H1 (cell line): ENCODE measurements around the gene MGMT. TPM values are rescaled to one million over a fixed set of nuclear protein-coding genes. Genes with fewer than 3 reads are reported as not detected.

Experiments used
- CTCF ChIA-PET: fragments of 300-600 bp; sonication (Branson Sonifier 250); formaldehyde crosslinking; loops from one replicate; lab custom pipeline; 2021; ENCODE audit not compliant: partially characterized antibody; lab: Charles Lee
- POLR2A ChIA-PET: fragments of 300-600 bp; sonication (Branson Sonifier 250); formaldehyde crosslinking; loops from one replicate; lab custom pipeline; 2021; ENCODE audit warnings: inconsistent platforms; ENCODE audit not compliant: partially characterized antibody; lab: Charles Lee
- DNase-seq, 2 experiments: peaks; one replicate each; pipeline versions ENCODE4 v3.0.0 to v3.0.0-alpha.2; 2010 to 2022; ENCODE audit warnings: low spot score in 2 of 2, low read depth in 1 of 2, mixed read lengths in 1 of 2
- FAIRE-seq: peaks from 2 replicates; lab custom pipeline; 2011; peaks lifted over from hg19 to GRCh38; lab: Jason Lieb, UNC
- H2AFZ ChIP-seq: 2 replicates; pipeline ENCODE4 v1.8.1; 2012; ENCODE audit warnings: low read length, inconsistent platforms
- H2AK5ac ChIP-seq: 2 replicates; pipeline ENCODE4 v1.6.1; 2013; ENCODE audit warnings: low read depth, low read length
- H2BK120ac ChIP-seq: replicated peaks from 2 replicates; pipeline ENCODE3; 2013; ENCODE audit warnings: low read depth, low read length, inconsistent platforms
- H2BK12ac ChIP-seq: 2 replicates; pipeline ENCODE4 v1.6.1; 2013; ENCODE audit warnings: low read depth, low read length
- H2BK15ac ChIP-seq: 2 replicates; pipeline ENCODE4 v1.6.1; 2013; ENCODE audit warnings: low read length
- H2BK20ac ChIP-seq: 2 replicates; pipeline ENCODE4 v1.6.1; 2013; ENCODE audit warnings: low read length
- H2BK5ac ChIP-seq: 2 replicates; pipeline ENCODE4 v1.6.1; 2013; ENCODE audit warnings: low read depth, low read length
- H3K14ac ChIP-seq: 2 replicates; pipeline ENCODE4 v1.6.1; 2013; ENCODE audit warnings: inconsistent platforms; ENCODE audit not compliant: insufficient read length
- H3K18ac ChIP-seq: 2 replicates; pipeline ENCODE4 v1.6.1; 2013; ENCODE audit warnings: low read length; ENCODE audit errors: extremely low read depth
- H3K23ac ChIP-seq: 2 replicates; pipeline ENCODE4 v1.6.1; 2013; ENCODE audit warnings: inconsistent platforms; ENCODE audit not compliant: insufficient read length
- H3K23me2 ChIP-seq: 2 replicates; pipeline ENCODE4 v1.6.1; 2013; ENCODE audit warnings: low read depth, low read length
- H3K27ac ChIP-seq: 2 replicates; pipeline ENCODE4 v1.6.1; 2011; ENCODE audit warnings: low read depth, low read length, inconsistent platforms
- H3K27me3 ChIP-seq, 4 experiments: replicated peaks in 1 of 4; 1 replicate in 1 of 4; 2 replicates in 3 of 4; pipeline versions ENCODE4 v1.6.1 to v1.8.1; 2011 to 2013; ENCODE audit warnings: low read length in 3 of 4, mild to moderate bottlenecking in 3 of 4, inconsistent platforms in 2 of 4, mixed read lengths in 2 of 4, moderate library complexity in 1 of 4; ENCODE audit not compliant: control insufficient read depth in 3 of 4, insufficient read depth in 3 of 4; ENCODE audit errors: extremely low read depth in 1 of 4
- H3K36me3 ChIP-seq, 4 experiments: 2 replicates each; pipeline versions ENCODE4 v1.6.1 to v1.8.1; 2011 to 2013; ENCODE audit warnings: mild to moderate bottlenecking in 4 of 4, low read length in 3 of 4, moderate library complexity in 2 of 4, control low read depth in 1 of 4, inconsistent platforms in 1 of 4; ENCODE audit not compliant: insufficient read depth in 4 of 4, control insufficient read depth in 2 of 4
- H3K4ac ChIP-seq: replicated peaks from 2 replicates; pipeline ENCODE3; 2013; ENCODE audit warnings: low read length, low read depth, mixed read lengths, inconsistent platforms; ENCODE audit not compliant: insufficient read length
- H3K4me1 ChIP-seq, 4 experiments: replicated peaks in 1 of 4; 1 replicate in 1 of 4; 2 replicates in 3 of 4; pipeline versions ENCODE4 v1.6.1 to v1.8.1; 2011 to 2013; ENCODE audit warnings: low read length in 3 of 4, inconsistent platforms in 2 of 4, mixed read lengths in 1 of 4; ENCODE audit not compliant: insufficient read depth in 4 of 4, control insufficient read depth in 3 of 4
- H3K4me2 ChIP-seq, 2 experiments: 2 replicates each; pipeline versions ENCODE4 v1.6.1 to v1.8.1; 2011 to 2013; ENCODE audit warnings: low read depth in 2 of 2, low read length in 2 of 2, control low read depth in 1 of 2, inconsistent platforms in 1 of 2, mild to moderate bottlenecking in 1 of 2; ENCODE audit not compliant: insufficient read depth in 1 of 2
- H3K4me3 ChIP-seq, 4 experiments: fragments of 200-600, 300-600 bp in 1 of 4; sonication (generic), shearing (Covaris generic), sonication (Bioruptor Twin) in 1 of 4; 2 replicates each; pipeline versions ENCODE4 v1.5.1 to v1.8.1; 2011 to 2016; ENCODE audit warnings: low read length in 4 of 4, low read depth in 3 of 4, control low read depth in 2 of 4, inconsistent platforms in 2 of 4, mild to moderate bottlenecking in 2 of 4, mixed read lengths in 1 of 4, moderate library complexity in 1 of 4; ENCODE audit not compliant: insufficient read depth in 2 of 4; ENCODE audit errors: extremely low read depth in 1 of 4
- H3K56ac ChIP-seq: replicated peaks from 2 replicates; pipeline ENCODE3; 2013; ENCODE audit warnings: low read depth, mild to moderate bottlenecking, mixed read lengths, low read length, inconsistent platforms; ENCODE audit not compliant: insufficient read length
- H3K79me1 ChIP-seq: 2 replicates; pipeline ENCODE4 v1.6.1; 2013; ENCODE audit warnings: low read depth, low read length, control low read depth
- H3K79me2 ChIP-seq, 2 experiments: 2 replicates each; pipeline versions ENCODE4 v1.6.1 to v1.8.1; 2012 to 2013; ENCODE audit warnings: low read length in 2 of 2, mild to moderate bottlenecking in 2 of 2, inconsistent platforms in 1 of 2; ENCODE audit not compliant: insufficient read depth in 2 of 2, control insufficient read depth in 1 of 2
- H3K9ac ChIP-seq, 4 experiments: replicated peaks in 1 of 4; 1 replicate in 1 of 4; 2 replicates in 3 of 4; pipeline versions ENCODE4 v1.6.1 to v1.8.1; 2011 to 2013; ENCODE audit warnings: low read depth in 3 of 4, low read length in 3 of 4, control low read depth in 2 of 4, mild to moderate bottlenecking in 2 of 4, moderate library complexity in 2 of 4, inconsistent platforms in 1 of 4; ENCODE audit errors: extremely low read depth in 1 of 4
- H3K9me3 ChIP-seq, 2 experiments: 2 replicates each; pipeline versions ENCODE4 v1.6.1 to v1.8.1; 2012 to 2013; ENCODE audit warnings: mild to moderate bottlenecking in 2 of 2, moderate library complexity in 2 of 2, control low read depth in 1 of 2, inconsistent platforms in 1 of 2, low read depth in 1 of 2, low read length in 1 of 2, mixed read lengths in 1 of 2; ENCODE audit not compliant: insufficient read depth in 2 of 2
- H4K20me1 ChIP-seq, 2 experiments: replicated peaks in 1 of 2; 2 replicates each; pipeline versions ENCODE3 to v1.8.1; 2011 to 2013; ENCODE audit warnings: inconsistent platforms in 2 of 2, low read length in 2 of 2, mild to moderate bottlenecking in 1 of 2; ENCODE audit not compliant: insufficient read depth in 2 of 2, control insufficient read depth in 1 of 2
- H4K5ac ChIP-seq: 2 replicates; pipeline ENCODE4 v1.6.1; 2013; ENCODE audit warnings: low read length, low read depth, mixed read lengths, inconsistent platforms; ENCODE audit not compliant: insufficient read length
- H4K8ac ChIP-seq: 2 replicates; pipeline ENCODE4 v1.8.0; 2013; ENCODE audit warnings: mild to moderate bottlenecking, moderate library complexity, low read length, inconsistent platforms; ENCODE audit not compliant: insufficient read depth; ENCODE audit errors: extremely low read depth
- H4K91ac ChIP-seq: replicated peaks from 2 replicates; pipeline ENCODE3; 2013; ENCODE audit warnings: low read length, mixed read lengths, inconsistent platforms; ENCODE audit not compliant: insufficient read length
- BACH1 ChIP-seq: IDR thresholded peaks from 2 replicates; pipeline ENCODE4 v1.6.1; 2012; ENCODE audit warnings: low read length, improper control_type of control experiment
- CBX5 ChIP-seq: fragments of 300-800, 300-1000 bp; sonication (generic); IDR thresholded peaks from 2 replicates; pipeline ENCODE4 v1.7.1; 2016; ENCODE audit warnings: antibody characterized with exemption, low read length, low read depth
- CHD2 ChIP-seq: IDR thresholded peaks from 2 replicates; pipeline ENCODE4 v1.6.1; 2012; ENCODE audit warnings: low read length, improper control_type of control experiment
- CTBP2 ChIP-seq: IDR thresholded peaks from 2 replicates; pipeline ENCODE4 v1.7.0; 2011; ENCODE audit warnings: borderline replicate concordance, mild to moderate bottlenecking, moderate library complexity, mixed read lengths, low read length; ENCODE audit not compliant: insufficient read depth, insufficient read length
- EP300 ChIP-seq, 2 experiments: IDR thresholded peaks; 1 replicate in 1 of 2; 2 replicates in 1 of 2; pipeline ENCODE4 v1.6.1; 2011 to 2012; ENCODE audit warnings: low read depth in 2 of 2, low read length in 2 of 2, mild to moderate bottlenecking in 2 of 2, borderline replicate concordance in 1 of 2, inconsistent platforms in 1 of 2, moderate library complexity in 1 of 2
- EZH2 ChIP-seq: fragments of 200-600 bp; sonication (generic); IDR thresholded peaks from 2 replicates; pipeline ENCODE4 v1.7.1; 2012; ENCODE audit warnings: low read depth, mild to moderate bottlenecking, moderate library complexity, low read length, inconsistent platforms; ENCODE audit not compliant: severe bottlenecking
- HDAC2 ChIP-seq, 2 experiments: fragments of 300-600 bp in 1 of 2; sonication (generic) in 1 of 2; IDR thresholded peaks; 2 replicates each; pipeline ENCODE4 v1.6.1; 2011 to 2012; ENCODE audit warnings: low read depth in 2 of 2, low read length in 2 of 2, mild to moderate bottlenecking in 2 of 2, moderate library complexity in 2 of 2, borderline replicate concordance in 1 of 2, inconsistent platforms in 1 of 2
- MAX ChIP-seq: IDR thresholded peaks from 2 replicates; pipeline ENCODE4 v1.6.1; 2012; ENCODE audit warnings: inconsistent platforms
- NANOG ChIP-seq: IDR thresholded peaks from 2 replicates; pipeline ENCODE4 v1.6.1; 2011; ENCODE audit warnings: low read length, low read depth, mild to moderate bottlenecking, inconsistent platforms; ENCODE audit not compliant: insufficient read depth, poor library complexity, severe bottlenecking
- NRF1 ChIP-seq: IDR thresholded peaks from 2 replicates; pipeline ENCODE4 v1.6.1; 2011; ENCODE audit warnings: mild to moderate bottlenecking, low read depth, low read length, improper control_type of control experiment
- POLR2A ChIP-seq, 2 experiments: IDR thresholded peaks; 1 replicate in 1 of 2; 2 replicates in 1 of 2; pipeline ENCODE4 v1.6.1; 2011; ENCODE audit warnings: low read depth in 2 of 2, low read length in 2 of 2, mild to moderate bottlenecking in 2 of 2; ENCODE audit errors: control extremely low read depth in 1 of 2
- POU5F1 ChIP-seq: IDR thresholded peaks from 2 replicates; pipeline ENCODE4 v1.6.1; 2011; ENCODE audit warnings: low read depth, mild to moderate bottlenecking, low read length, moderate library complexity
- SAP30 ChIP-seq: fragments of 300-600 bp; sonication (generic); IDR thresholded peaks from 2 replicates; pipeline ENCODE4 v1.7.1; 2012; ENCODE audit warnings: low read length, moderate library complexity, mild to moderate bottlenecking, inconsistent platforms; ENCODE audit not compliant: insufficient read depth, insufficient replicate concordance
- SIRT6 ChIP-seq: IDR thresholded peaks from one replicate; pipeline ENCODE4 v1.7.1; 2012; ENCODE audit warnings: low read length, inconsistent platforms
- WGBS, 2 experiments: shearing (Covaris generic) in 1 of 2; methylation state at CpG; one replicate each; pipeline versions ENCODE4 v1.1.6 to v1.1.7; 2013 to 2015; ENCODE audit warnings: low lambda C conversion rate in 2 of 2, mixed read lengths in 2 of 2, inconsistent platforms in 1 of 2, low coverage in 1 of 2, missing lambda C conversion rate in 1 of 2; ENCODE audit not compliant: insufficient replicate concordance in 2 of 2, insufficient coverage in 1 of 2, insufficient read length in 1 of 2; ENCODE audit errors: extremely low coverage in 1 of 2, missing lambda C conversion rate in 1 of 2; 5-methylcytosine and 5-hydroxymethylcytosine counted together
- polyA plus RNA-seq, 7 experiments: library from polyadenylated mRNA; depleted of rRNA in 3 of 7; stranded (reverse) in 5 of 7; unstranded in 2 of 7; fragments of >200 nt in 5 of 7; fragments of 200-250 nt in 2 of 7; gene quantifications; 1 replicate in 5 of 7; 2 replicates in 1 of 7; 4 replicates in 1 of 7; pipeline versions ENCODE4 v1.2.1 to v1.2.3, GENCODE V29; 2011 to 2013; ENCODE audit warnings: missing spikeins in 2 of 7, mixed read lengths in 2 of 7
- total RNA-seq: library from RNA; stranded (reverse); fragmentation: NEBNext Ultra II Directional; extraction: Animal tissue kit (Norgen Biotek cat#: 25700); gene quantifications from 2 replicates; pipeline ENCODE4 v1.2.1, GENCODE V29; 2021

Gene MGMT
- total and polyA plus RNA-seq, 2 of the 8 experiments (the other 6 are each of a cell fraction or from before 2014, with no cell fraction given) = 9.9 to 10.7 TPM

DNA sequence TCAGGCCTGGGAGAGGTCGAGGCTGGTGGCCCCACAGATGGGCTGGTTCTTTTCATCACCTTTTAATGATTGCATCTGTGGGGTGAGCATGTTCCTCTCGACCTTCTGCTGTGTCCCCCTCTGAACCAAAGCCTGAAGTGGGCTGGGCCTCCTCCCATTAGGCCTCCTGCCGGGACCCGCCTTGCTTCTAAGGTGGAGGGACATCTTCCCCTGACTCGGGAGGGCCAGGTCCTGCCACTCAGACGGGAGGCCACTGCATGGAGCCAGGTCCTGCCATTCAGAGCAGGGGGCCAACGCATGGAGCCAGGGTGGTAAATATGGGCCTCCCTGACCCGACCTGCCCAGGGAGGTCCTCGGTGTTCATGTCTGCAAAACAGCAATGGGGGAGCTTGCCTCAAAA is 308.6 kb downstream of the MGMT start:
- 94% methylated on average over 9 of the region's 9 CpGs; no CpG with 5 or more reads in 1 of the 2 experiments for WGBS, 2 experiments
- no peak overlapping the region for H3K4ac ChIP-seq
- H2BK15ac ChIP-seq = no peak overlapping the region
- no peak overlapping the region for H2BK120ac ChIP-seq
- H3K23me2 ChIP-seq = no peaks in the 10 kb centered on the region
- no peaks in the 10 kb centered on the region for H3K4me1 ChIP-seq
- no peak overlapping the region for H4K8ac ChIP-seq
- ChIA-PET CTCF (no interaction called here), POLR2A (no interaction called here)
- FAIRE-seq = no peak
- no peaks in the 10 kb centered on the region for H3K79me1 ChIP-seq
- no peak overlapping the region for H2AFZ ChIP-seq
- H3K36me3 ChIP-seq = no peaks in the 10 kb centered on the region
- H3K27me3 ChIP-seq = no peaks in the 10 kb centered on the region
- H3K18ac ChIP-seq = no peak overlapping the region
- no peak overlapping the region for H4K5ac ChIP-seq
- H3K9me3 ChIP-seq = no peaks in the 10 kb centered on the region
- H2BK20ac ChIP-seq = no peak overlapping the region
- H2BK5ac ChIP-seq = no peak overlapping the region
- H3K4me3 ChIP-seq = no peak overlapping the region
- no peaks in the 10 kb centered on the region for H4K20me1 ChIP-seq
- H3K9ac ChIP-seq = no peak overlapping the region
- no peak overlapping the region for H3K14ac ChIP-seq
- H2BK12ac ChIP-seq = no peak overlapping the region
- no peaks in the 10 kb centered on the region for H3K79me2 ChIP-seq
- H3K27ac ChIP-seq = no peak overlapping the region
- H3K4me2 ChIP-seq = no peak overlapping the region
- no peak overlapping the region for H3K23ac ChIP-seq
- no peak overlapping the region for H3K56ac ChIP-seq
- no peak overlapping the region for H2AK5ac ChIP-seq
- DNase-seq = no peak
- H4K91ac ChIP-seq = no peak overlapping the region
- TF ChIP-seq POLR2A (IDR thresholded peaks at IDR 0.05; ENCODE audit: control extremely low read depth in 1 of 2, low read depth in 2 of 2, low read length in 2 of 2) (no peak), NRF1 (no peak), SAP30 (no peak), CTBP2 (no peak), CBX5 (no peak), HDAC2 (IDR thresholded peaks at IDR 0.05; ENCODE audit: borderline replicate concordance in 1 of 2, low read depth in 2 of 2, low read length in 2 of 2) (no peak), EZH2 (no peak), SIRT6 (no peak), CHD2 (no peak), MAX (no peak), BACH1 (no peak), NANOG (no peak), EP300 (IDR thresholded peaks at IDR 0.05; ENCODE audit: borderline replicate concordance in 1 of 2, low read depth in 2 of 2, low read length in 2 of 2) (no peak), POU5F1 (no peak)
